OCI-M2 (cell line): ENCODE measurements around the gene LRTM1.

ENCODE experiments used
- DNase-seq: peaks from one replicate; lab custom pipeline; 2025; ENCODE audit not compliant: unreplicated experiment; lab: John Stamatoyannopoulos, UW

The LRTM1 gene

GRCh38 chr3:54895613-54896012 is 32.2 kb downstream of the LRTM1 start:
- no peak for DNase-seq

DNA sequence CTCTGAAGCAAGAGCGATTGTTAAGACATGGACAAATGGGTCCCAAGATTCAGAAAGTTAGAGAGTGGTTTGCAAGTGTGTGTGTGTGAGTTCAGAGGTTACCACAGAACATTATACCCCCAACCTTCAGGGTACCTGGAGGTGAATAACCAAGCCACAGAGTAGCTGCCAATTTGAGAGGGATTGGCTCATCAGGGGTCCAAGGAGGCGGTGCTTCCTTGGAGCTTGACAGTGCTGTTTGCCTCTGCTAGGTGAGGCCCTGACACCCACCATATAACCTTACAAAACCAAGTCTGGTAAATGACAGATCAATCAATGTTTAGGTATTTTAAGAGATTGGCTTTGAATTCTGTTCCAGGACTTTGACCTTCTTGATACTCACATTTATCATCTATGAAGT is 35.7 kb downstream of the LRTM1 start:
- DNase-seq: no peak

- no peak for DNase-seq
Measured at GRCh38 chr3:54891540-54891897, 36.3 kb downstream of the LRTM1 start.

GRCh38 chr3:54889731-54890130 is 38.1 kb downstream of the LRTM1 start:
- no peak for DNase-seq

DNA sequence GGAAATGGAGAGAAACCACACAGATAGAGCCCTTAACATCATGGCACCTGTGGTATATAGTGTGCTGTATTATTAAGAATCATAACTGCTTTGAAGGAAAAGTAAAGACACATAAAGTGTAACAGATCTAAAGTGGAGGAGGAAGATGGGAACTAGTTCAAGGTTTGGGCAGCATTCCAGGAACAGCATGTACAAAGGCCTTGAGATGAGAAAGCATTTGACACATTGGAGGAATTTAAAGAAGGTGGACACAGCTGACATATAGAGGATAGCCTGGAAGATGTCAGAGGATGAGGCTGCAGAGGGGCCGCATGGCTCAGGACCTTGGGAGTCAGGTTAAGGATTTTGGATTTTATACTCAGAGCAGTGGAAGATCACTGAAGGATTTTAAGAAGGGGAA is 39.0 kb downstream of the LRTM1 start:
- no peak for DNase-seq

DNA sequence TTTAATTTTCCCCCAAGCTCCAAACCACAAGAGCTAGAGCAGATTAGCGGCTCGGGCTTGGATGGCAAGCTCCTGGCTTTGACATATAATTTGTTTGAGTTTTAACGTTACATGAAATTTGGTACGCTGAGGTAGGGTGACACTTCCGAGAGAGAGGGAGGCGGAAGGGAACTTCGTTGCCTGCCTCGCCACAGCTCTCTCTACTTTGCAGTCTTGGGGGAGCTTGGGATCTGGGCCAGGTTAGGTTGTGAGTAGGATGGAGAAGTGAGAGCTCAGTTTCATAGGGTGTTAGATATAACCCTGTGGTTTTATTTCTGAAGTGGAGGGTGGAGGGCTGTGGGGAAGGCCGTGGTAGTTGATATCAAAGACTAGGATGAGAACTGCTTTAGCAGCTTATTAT is 39.7 kb downstream of the LRTM1 start:
- DNase-seq: no peak

DNA sequence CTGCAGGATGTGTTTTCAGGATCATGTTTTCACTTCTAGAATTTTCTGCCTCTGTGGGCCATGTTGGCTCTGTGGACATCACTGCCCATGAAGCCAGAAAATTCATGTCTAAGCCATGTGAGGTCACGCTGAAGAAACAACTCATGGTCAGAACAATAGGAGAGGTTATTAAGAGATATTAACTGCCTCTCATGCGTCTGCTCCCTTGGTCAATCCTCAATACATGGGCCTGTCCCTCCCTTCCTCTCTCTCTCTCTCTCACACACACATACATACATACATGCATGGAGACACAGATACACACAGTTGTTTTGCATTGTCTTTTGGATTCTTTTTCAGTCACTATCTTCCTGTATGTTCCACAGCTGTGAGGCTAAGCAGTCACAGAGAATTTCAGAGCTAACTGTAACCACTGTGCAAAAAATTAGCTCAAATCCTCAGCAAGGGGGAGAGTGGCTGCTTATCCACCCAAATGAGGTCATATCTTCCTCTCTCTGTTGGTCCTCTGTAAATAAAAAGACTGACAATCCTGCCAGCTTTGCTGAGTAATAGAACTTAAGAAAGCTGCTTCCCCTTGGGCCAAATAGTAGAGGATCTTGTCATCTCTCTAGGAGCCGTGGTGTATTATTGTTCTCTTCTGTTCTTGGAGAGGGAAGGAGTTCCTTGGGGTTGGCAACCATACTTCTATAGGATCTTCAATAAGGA is 45.6 kb downstream of the LRTM1 start:
- DNase-seq: no peak

GRCh38 chr3:54878145-54878544 is 49.7 kb downstream of the LRTM1 start:
- no peak for DNase-seq

DNA sequence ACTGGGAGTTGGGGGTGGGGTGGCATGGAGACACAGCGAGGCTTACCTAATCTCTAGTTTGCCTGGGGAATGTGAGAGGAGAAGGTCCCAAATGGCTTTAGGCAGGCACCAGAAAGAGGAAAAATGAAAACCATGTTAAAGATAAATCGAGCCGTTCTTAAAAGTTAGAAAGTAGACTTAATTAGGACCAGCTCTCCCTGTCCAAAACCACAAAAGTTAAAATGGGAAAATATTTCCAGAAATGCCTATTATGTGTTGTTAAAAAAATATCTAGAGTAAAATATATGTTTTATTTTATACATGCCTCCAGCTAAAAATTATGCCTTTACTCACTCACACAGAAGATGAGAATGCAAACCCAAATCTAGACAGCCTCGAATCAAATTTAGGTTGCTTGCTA is 50.1 kb downstream of the LRTM1 start:
- DNase-seq: no peak

DNA sequence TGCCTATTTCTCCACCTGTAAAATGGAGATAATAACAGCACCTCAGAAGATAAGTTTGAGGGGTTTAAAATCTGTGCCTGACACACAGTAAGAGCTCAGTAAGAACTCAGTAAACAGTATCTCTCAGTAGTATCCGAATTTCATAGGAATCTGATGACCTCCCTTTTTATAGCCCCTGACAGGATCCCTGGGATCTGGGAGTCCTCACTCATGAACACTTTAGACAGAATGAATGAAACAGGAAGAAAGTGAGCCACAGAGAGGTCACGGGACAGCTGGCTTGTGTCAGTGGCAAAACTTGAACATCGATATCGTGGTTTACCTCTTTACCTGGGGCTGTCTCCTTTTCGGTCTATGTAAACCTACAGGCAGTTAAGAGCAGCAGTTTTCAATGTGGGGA is 51.2 kb downstream of the LRTM1 start:
- DNase-seq: no peak

- no peak for DNase-seq
Measured at GRCh38 chr3:54875596-54876268, 52.1 kb downstream of the LRTM1 start.

DNA sequence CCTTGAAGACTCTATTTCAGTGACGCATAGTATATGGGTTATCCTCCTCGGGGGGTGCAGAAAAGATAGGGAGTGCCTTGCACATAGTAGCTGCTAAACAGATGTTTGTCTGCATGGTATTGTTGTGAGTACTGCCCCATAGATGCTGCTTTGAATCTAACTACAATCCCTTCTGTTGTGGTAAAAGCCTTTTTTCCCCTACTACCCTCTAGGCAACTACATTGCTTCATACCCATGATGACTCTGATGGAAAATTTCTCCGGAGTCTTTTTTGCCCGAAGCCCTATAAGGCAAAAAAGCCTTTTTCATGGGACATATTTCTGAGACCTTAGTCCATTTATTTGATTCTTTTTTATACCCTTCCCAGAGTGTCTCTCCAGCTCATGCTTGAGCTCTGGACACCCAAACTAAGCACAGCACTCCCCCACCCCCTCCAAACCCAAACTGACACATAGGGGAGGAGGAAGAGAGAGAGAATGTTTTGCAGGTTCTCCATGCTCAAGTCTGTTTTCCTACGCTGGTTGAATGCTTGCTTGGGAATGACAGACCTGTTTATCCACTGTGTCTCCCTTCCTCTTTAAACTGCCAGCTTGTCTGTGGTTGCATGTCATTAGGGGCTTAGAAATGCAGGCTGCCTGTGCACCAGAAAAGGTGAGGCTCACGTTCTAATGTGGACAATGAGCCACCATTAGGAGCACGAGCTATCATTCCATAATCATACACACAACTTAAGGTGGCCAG is 52.9 kb downstream of the LRTM1 start:
- DNase-seq: no peak

- DNase-seq: no peak
Measured at GRCh38 chr3:54873059-54874010, 54.5 kb downstream of the LRTM1 start.

DNA sequence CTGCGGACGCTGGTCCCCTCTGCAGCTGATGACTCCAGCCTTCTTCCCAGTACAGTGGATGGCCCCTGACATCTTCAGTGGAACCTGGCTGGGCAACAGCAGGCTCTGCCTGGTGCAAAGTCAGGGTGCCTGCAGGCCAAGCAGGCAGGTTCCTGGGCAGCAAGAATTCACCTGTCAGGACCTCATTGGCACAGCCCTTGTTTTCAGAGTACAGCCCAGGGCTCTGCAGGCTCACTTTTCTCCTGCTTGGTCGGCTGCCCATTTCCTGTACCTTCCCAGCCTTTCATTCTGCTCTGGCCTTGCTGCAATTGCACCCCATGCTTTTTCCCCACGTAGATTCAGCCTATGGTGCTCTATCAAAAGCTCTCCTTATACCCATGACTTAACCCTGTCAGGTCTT is 56.0 kb downstream of the LRTM1 start:
- no peak for DNase-seq

GRCh38 chr3:54870423-54870822 is 57.4 kb downstream of the LRTM1 start:
- no peak for DNase-seq
